Testis (tissue), 3 donors: ENCODE data around the gene EDC3. TPM values are rescaled to one million over a fixed set of nuclear protein-coding genes. Genes with fewer than 3 reads are reported as not detected.

ENCODE experiments used
- DNase-seq: peaks from one replicate; pipeline ENCODE4 v3.0.0-alpha.2; 2019
- H3K27ac ChIP-seq, 2 donors: fragments of 200-600 bp; sonication (generic); one replicate each; pipeline ENCODE4 v1.5.1; 2019
- H3K27me3 ChIP-seq: fragments of 200-600 bp; sonication (generic); one replicate; pipeline ENCODE4 v1.5.1; 2019
- H3K36me3 ChIP-seq: fragments of 200-600 bp; sonication (generic); one replicate; pipeline ENCODE4 v1.5.1; 2017; ENCODE audit warnings: low read depth; ENCODE audit errors: missing control alignments
- H3K4me1 ChIP-seq: fragments of 200-600 bp; sonication (generic); one replicate; pipeline ENCODE4 v1.5.1; 2019
- H3K4me3 ChIP-seq, 2 donors: fragments of 200-600 bp; sonication (generic); one replicate each; pipeline ENCODE4 v1.5.1; 2017 to 2019
- H3K9me3 ChIP-seq: fragments of 200-600 bp; sonication (generic); one replicate; pipeline ENCODE4 v1.5.1; 2017
- CTCF ChIP-seq, 3 experiments: fragments of 450-650 bp in 2 of 3; fragments of 200-600 bp in 1 of 3; sonication (generic) in 1 of 3; IDR thresholded peaks; one replicate each; pipeline ENCODE4 v1.5.1; 2016 to 2019; ENCODE audit warnings: antibody characterized with exemption in 3 of 3, mild to moderate bottlenecking in 2 of 3, moderate library complexity in 1 of 3
- POLR2A ChIP-seq: fragments of 450-650 bp; IDR thresholded peaks from one replicate; pipeline ENCODE4 v1.6.1; 2017; ENCODE audit warnings: antibody characterized with exemption, mild to moderate bottlenecking, moderate library complexity
- WGBS, 2 donors: methylation state at CpG; one replicate each; pipeline ENCODE4 v1.1.5; 2018; 5-methylcytosine and 5-hydroxymethylcytosine counted together
- intact Hi-C: fragments of 100-400 bp; cut with DNase I; formaldehyde crosslinking; loops from one replicate; pipeline ENCODE4 v1.15.1; 2023; ENCODE audit warnings: low total_unique reads
- polyA plus RNA-seq: library from polyadenylated mRNA; stranded (reverse); fragments of 350-450 nt; fragmentation: Illumina TruSeq; extraction: RNeasy Lipid Tissue Mini Kit (QIAGEN cat#74804); gene quantifications from one replicate; pipeline ENCODE4 v1.2.3, GENCODE V29; 2014; ENCODE audit warnings: low read depth, low replicate concordance; ENCODE audit not compliant: insufficient read depth
- total RNA-seq, 2 donors: library from RNA; depleted of rRNA; stranded (reverse); fragments of >200 nt; gene quantifications; one replicate each; pipeline ENCODE4 v1.2.3, GENCODE V29; 2016

EDC3 gene
- total and polyA plus RNA-seq, 3 donors from 2014 or later = 53.8 to 96.0 (median 56.5) TPM

GRCh38 chr15:74683758-74684157 is 12.1 kb downstream of the EDC3 start:
- intact Hi-C loops = no loop called here
- H3K27ac ChIP-seq = no peak overlapping the region
- WGBS, 2 donors = 80 to 96% methylated on average over 1 of the region's 1 CpG
- H3K4me3 ChIP-seq = no peak overlapping the region
- H3K36me3 ChIP-seq = no peaks in the 10 kb centered on the region
- no peaks in the 10 kb centered on the region for H3K9me3 ChIP-seq
- TF ChIP-seq CTCF (IDR thresholded peaks at IDR 0.05) (no peak), POLR2A (no peak)
- DNase-seq = no peak
- H3K27me3 ChIP-seq = no peaks in the 10 kb centered on the region
- H3K4me1 ChIP-seq = no peaks in the 10 kb centered on the region

GRCh38 chr15:74682954-74683353 is 12.9 kb downstream of the EDC3 start:
- H3K4me3 ChIP-seq = no peak overlapping the region
- intact Hi-C loops = no loop called here
- 94 to 96% methylated on average over 3 of the region's 3 CpGs for WGBS, 2 donors
- no peaks in the 10 kb centered on the region for H3K9me3 ChIP-seq
- H3K36me3 ChIP-seq = no peaks in the 10 kb centered on the region
- no peaks in the 10 kb centered on the region for H3K4me1 ChIP-seq
- no peak for TF ChIP-seq POLR2A
- TF ChIP-seq CTCF (IDR thresholded peaks at IDR 0.05) = no peak
- no peak for DNase-seq
- H3K27me3 ChIP-seq = no peaks in the 10 kb centered on the region
- no peak overlapping the region for H3K27ac ChIP-seq

GRCh38 chr15:74680456-74680855 is 15.4 kb downstream of the EDC3 start:
- intact Hi-C loops = no loop called here
- H3K4me3 ChIP-seq = no peak overlapping the region
- H3K27ac ChIP-seq = no peak overlapping the region
- no peaks in the 10 kb centered on the region for H3K27me3 ChIP-seq
- 70 to 82% methylated on average over 2 of the region's 2 CpGs for WGBS, 2 donors
- H3K36me3 ChIP-seq = no peaks in the 10 kb centered on the region
- no peaks in the 10 kb centered on the region for H3K4me1 ChIP-seq
- H3K9me3 ChIP-seq = no peaks in the 10 kb centered on the region
- DNase-seq = no peak
- no peak for TF ChIP-seq CTCF (IDR thresholded peaks at IDR 0.05)
- no peak for TF ChIP-seq POLR2A

GRCh38 chr15:74676801-74677200 is 19.0 kb downstream of the EDC3 start:
- WGBS, 2 donors = 91 to 98% methylated on average over 7 of the region's 7 CpGs
- H3K4me3 ChIP-seq = no peak overlapping the region
- H3K27ac ChIP-seq = no peak overlapping the region
- TF ChIP-seq CTCF (IDR thresholded peaks at IDR 0.05) = no peak
- TF ChIP-seq POLR2A = no peak
- H3K9me3 ChIP-seq = no peaks in the 10 kb centered on the region
- DNase-seq = no peak
- no peaks in the 10 kb centered on the region for H3K4me1 ChIP-seq
- H3K36me3 ChIP-seq = no peaks in the 10 kb centered on the region
- no peaks in the 10 kb centered on the region for H3K27me3 ChIP-seq
- intact Hi-C loops = no loop called here

- intact Hi-C loops = no loop called here
- DNase-seq = no peak
- Histone ChIP-seq H3K4me1 (no peaks in the 10 kb centered on the region), H3K4me3 (no peak overlapping the region), H3K27ac (no peak overlapping the region), H3K9me3 (no peaks in the 10 kb centered on the region), H3K27me3 (no peaks in the 10 kb centered on the region), H3K36me3 (no peaks in the 10 kb centered on the region)
- whole genome bisulfite sequencing, 2 donors = 92 to 93% methylated on average over 3 of the region's 3 CpGs
- TF ChIP-seq POLR2A (no peak), CTCF (IDR thresholded peaks at IDR 0.05) (no peak)
These were observed 21.7 kb downstream of the EDC3 start for GRCh38 chr15:74674161-74674560.
